ENCODE measurements around the gene ATP5PO.

ATP5PO gene

DNA sequence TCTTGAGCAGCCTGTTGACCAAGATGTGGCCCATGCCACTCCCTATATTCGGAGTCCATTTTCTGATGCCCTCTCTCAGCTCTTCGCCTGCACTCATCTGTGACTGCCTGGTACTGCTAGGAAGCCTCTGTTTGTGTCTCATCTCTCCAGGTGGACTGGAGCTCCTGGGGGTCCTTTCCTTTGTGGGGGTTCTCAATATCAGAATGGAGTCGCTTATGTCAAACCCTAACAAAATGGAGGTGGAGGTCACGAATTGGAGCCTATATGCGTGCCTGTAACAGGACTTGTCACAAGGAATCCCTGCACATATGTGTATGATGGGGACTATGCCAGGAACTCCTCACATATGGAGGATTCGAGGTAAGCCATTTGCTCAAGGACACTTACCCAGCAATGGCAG is 46.7 kb upstream of the ATP5PO start:
- ATAC-seq, result no peak
- TF ChIP-seq TCF4 (CRISPR knock-in tag; IDR thresholded peaks at IDR 0.05; ENCODE audit: borderline replicate concordance), result no peak
- no peak for TF ChIP-seq PPARA (CRISPR knock-in tag; IDR thresholded peaks at IDR 0.05; ENCODE audit: borderline replicate concordance)

DNA sequence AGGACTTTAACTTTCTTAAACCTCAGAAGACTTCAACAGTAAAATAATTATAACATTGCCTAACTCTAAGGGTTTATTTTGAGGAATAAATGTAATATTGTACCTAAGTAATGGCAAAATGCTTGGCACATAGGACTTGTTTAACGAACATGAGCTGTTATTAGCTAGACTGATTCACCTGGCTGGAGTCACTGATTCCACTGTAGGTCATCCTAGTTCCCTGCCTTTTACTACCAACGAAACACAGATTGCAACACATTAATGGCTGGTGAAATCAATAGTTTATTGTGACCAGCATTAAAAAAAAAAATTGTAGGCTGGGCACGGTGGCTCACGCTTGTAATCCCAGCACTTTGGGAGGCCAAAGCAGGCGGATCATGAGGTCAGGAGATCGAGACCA is 45.5 kb upstream of the ATP5PO start:
- ATAC-seq, result no peak

DNA sequence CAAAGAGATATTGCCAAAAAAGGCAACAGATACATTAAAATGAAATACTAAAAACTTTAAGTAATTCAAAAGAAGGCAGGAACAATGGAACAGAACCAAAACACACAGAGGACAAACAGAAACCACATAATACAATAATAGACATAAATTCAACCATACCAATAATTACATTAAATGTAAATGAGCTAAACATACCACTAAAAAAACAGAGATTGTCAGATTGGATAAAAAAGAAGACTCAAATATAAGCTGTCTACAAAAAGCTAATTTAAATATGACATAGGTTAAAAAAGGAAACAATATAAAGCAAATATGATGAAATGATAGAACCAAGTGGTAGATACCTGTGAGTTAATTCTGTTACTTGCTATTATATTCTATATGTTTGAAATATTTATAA is 44.1 kb upstream of the ATP5PO start:
- ATAC-seq, result no peak
- TF ChIP-seq ZNF8 (CRISPR knock-in tag; IDR thresholded peaks at IDR 0.05), result no peak
- no peak for TF ChIP-seq ISL1 (CRISPR knock-in tag; IDR thresholded peaks at IDR 0.05)
- TF ChIP-seq ZC3H10 (CRISPR knock-in tag; IDR thresholded peaks at IDR 0.05), result no peak
- no peak for TF ChIP-seq ZFP30 (CRISPR knock-in tag; IDR thresholded peaks at IDR 0.05)
- TF ChIP-seq ESRRG (CRISPR knock-in tag; IDR thresholded peaks at IDR 0.05), result no peak
- TF ChIP-seq ZNF565 (CRISPR knock-in tag; conservative IDR thresholded peaks at IDR 0.05; ENCODE audit: low read depth), result no peak
- TF ChIP-seq BACH2 (CRISPR knock-in tag; IDR thresholded peaks at IDR 0.05; ENCODE audit: borderline replicate concordance), result no peak
- TF ChIP-seq PPARA (CRISPR knock-in tag; IDR thresholded peaks at IDR 0.05; ENCODE audit: borderline replicate concordance), result no peak
- TF ChIP-seq, protein P1, sequence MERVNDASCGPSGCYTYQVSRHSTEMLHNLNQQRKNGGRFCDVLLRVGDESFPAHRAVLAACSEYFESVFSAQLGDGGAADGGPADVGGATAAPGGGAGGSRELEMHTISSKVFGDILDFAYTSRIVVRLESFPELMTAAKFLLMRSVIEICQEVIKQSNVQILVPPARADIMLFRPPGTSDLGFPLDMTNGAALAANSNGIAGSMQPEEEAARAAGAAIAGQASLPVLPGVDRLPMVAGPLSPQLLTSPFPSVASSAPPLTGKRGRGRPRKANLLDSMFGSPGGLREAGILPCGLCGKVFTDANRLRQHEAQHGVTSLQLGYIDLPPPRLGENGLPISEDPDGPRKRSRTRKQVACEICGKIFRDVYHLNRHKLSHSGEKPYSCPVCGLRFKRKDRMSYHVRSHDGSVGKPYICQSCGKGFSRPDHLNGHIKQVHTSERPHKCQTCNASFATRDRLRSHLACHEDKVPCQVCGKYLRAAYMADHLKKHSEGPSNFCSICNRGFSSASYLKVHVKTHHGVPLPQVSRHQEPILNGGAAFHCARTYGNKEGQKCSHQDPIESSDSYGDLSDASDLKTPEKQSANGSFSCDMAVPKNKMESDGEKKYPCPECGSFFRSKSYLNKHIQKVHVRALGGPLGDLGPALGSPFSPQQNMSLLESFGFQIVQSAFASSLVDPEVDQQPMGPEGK (CRISPR knock-in tag; IDR thresholded peaks at IDR 0.05; ENCODE audit: borderline replicate concordance), result no peak
- TF ChIP-seq, protein P2, sequence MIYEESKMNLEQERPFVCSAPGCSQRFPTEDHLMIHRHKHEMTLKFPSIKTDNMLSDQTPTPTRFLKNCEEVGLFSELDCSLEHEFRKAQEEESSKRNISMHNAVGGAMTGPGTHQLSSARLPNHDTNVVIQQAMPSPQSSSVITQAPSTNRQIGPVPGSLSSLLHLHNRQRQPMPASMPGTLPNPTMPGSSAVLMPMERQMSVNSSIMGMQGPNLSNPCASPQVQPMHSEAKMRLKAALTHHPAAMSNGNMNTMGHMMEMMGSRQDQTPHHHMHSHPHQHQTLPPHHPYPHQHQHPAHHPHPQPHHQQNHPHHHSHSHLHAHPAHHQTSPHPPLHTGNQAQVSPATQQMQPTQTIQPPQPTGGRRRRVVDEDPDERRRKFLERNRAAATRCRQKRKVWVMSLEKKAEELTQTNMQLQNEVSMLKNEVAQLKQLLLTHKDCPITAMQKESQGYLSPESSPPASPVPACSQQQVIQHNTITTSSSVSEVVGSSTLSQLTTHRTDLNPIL (CRISPR knock-in tag; IDR thresholded peaks at IDR 0.05; ENCODE audit: low read depth), result no peak
- no peak for TF ChIP-seq ZFP3 (CRISPR knock-in tag; IDR thresholded peaks at IDR 0.05)
- TF ChIP-seq CSDC2 (CRISPR knock-in tag; IDR thresholded peaks at IDR 0.05), result no peak
- TF ChIP-seq OSR1 (CRISPR knock-in tag; IDR thresholded peaks at IDR 0.05), result no peak

More for the DNA sequence above, 45.5 kb upstream of the ATP5PO start:
- TF ChIP-seq ZC3H10 (CRISPR knock-in tag; IDR thresholded peaks at IDR 0.05) (no peak), ARNTL (CRISPR knock-in tag; IDR thresholded peaks at IDR 0.05; ENCODE audit: borderline replicate concordance, low read depth) (no peak), ZNF8 (CRISPR knock-in tag; IDR thresholded peaks at IDR 0.05) (no peak)
- TF ChIP-seq, protein P3, sequence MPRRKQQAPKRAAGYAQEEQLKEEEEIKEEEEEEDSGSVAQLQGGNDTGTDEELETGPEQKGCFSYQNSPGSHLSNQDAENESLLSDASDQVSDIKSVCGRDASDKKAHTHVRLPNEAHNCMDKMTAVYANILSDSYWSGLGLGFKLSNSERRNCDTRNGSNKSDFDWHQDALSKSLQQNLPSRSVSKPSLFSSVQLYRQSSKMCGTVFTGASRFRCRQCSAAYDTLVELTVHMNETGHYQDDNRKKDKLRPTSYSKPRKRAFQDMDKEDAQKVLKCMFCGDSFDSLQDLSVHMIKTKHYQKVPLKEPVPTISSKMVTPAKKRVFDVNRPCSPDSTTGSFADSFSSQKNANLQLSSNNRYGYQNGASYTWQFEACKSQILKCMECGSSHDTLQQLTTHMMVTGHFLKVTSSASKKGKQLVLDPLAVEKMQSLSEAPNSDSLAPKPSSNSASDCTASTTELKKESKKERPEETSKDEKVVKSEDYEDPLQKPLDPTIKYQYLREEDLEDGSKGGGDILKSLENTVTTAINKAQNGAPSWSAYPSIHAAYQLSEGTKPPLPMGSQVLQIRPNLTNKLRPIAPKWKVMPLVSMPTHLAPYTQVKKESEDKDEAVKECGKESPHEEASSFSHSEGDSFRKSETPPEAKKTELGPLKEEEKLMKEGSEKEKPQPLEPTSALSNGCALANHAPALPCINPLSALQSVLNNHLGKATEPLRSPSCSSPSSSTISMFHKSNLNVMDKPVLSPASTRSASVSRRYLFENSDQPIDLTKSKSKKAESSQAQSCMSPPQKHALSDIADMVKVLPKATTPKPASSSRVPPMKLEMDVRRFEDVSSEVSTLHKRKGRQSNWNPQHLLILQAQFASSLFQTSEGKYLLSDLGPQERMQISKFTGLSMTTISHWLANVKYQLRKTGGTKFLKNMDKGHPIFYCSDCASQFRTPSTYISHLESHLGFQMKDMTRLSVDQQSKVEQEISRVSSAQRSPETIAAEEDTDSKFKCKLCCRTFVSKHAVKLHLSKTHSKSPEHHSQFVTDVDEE (CRISPR knock-in tag; IDR thresholded peaks at IDR 0.05), result no peak
- TF ChIP-seq, protein P2 (CRISPR knock-in tag; IDR thresholded peaks at IDR 0.05; ENCODE audit: low read depth), result no peak
- TF ChIP-seq, protein P1 (CRISPR knock-in tag; IDR thresholded peaks at IDR 0.05; ENCODE audit: borderline replicate concordance), result no peak

DNA sequence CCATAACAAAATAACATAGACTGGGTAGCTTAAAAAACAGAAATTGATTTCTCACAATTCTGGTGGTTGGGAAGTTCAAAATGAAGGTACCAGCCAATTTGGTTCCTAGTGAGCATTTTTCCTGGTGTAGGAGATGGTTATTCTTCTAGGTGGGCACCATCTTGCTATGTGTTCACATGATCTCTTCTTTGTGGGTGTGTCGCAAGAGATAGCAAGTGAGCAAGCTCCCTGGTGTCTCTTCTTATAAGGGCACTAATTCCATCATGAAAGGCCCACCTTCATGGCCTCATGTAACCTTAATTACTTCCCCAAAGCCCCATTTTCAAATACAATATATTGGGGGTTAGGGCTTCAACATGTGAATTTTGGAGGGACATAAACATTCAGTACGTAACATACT is 38.8 kb upstream of the ATP5PO start:
- no peak for ATAC-seq

More for the DNA sequence above, 38.8 kb upstream of the ATP5PO start:
- TF ChIP-seq GLIS3 (CRISPR knock-in tag; IDR thresholded peaks at IDR 0.05) (no peak), ESRRG (CRISPR knock-in tag; IDR thresholded peaks at IDR 0.05) (no peak)

Measured in SK-N-SH treated with all-trans-retinoic acid at 6 μM for 48 hours (cell line).